ENCODE measurements around the gene PGAP6. TPM values are rescaled to one million over a fixed set of nuclear protein-coding genes. Genes with fewer than 3 reads are reported as not detected.

The PGAP6 gene
- total and polyA plus RNA-seq, 2 of the 13 experiments (the other 11 are each of a cell fraction or from before 2014, with no cell fraction given) = 52.7 to 136 TPM

DNA sequence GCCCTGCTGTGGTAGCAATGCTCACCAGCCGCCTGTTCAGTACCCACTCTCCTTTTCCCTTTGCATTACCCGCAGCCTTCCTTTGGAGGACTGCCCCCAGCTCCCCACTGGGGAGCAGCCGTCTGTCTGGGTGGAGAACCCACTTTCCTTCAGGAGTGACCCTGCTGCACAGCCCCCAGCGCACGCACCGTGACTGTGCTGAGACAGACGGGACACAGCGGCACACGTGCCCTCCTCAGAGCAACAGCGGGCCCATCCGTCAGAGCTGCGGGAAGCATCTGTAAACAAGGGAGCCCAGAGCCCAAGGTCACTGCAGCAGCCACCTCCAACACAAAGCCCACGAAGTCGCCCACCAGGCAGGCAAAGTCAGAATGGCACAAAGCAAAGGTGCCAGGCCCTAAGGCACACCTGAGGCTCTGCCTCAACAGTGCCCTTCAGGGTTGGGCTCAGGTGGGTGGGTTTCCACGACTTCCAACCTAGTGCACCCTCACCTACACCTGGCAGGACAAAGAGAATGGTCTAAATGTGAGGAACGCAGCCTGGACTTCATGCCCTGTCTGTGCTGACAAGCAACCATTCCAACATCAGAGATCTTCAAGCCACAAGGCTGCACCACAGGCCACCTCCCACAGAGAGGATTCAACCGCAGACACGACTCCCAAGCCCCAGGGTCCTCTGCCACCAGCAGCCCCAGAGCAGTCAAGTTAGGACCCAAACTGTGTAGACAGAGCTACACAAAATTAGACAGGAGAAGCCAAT, 39.1 kb downstream of the PGAP6 start (continued):
- TF ChIP-seq, protein P1, sequence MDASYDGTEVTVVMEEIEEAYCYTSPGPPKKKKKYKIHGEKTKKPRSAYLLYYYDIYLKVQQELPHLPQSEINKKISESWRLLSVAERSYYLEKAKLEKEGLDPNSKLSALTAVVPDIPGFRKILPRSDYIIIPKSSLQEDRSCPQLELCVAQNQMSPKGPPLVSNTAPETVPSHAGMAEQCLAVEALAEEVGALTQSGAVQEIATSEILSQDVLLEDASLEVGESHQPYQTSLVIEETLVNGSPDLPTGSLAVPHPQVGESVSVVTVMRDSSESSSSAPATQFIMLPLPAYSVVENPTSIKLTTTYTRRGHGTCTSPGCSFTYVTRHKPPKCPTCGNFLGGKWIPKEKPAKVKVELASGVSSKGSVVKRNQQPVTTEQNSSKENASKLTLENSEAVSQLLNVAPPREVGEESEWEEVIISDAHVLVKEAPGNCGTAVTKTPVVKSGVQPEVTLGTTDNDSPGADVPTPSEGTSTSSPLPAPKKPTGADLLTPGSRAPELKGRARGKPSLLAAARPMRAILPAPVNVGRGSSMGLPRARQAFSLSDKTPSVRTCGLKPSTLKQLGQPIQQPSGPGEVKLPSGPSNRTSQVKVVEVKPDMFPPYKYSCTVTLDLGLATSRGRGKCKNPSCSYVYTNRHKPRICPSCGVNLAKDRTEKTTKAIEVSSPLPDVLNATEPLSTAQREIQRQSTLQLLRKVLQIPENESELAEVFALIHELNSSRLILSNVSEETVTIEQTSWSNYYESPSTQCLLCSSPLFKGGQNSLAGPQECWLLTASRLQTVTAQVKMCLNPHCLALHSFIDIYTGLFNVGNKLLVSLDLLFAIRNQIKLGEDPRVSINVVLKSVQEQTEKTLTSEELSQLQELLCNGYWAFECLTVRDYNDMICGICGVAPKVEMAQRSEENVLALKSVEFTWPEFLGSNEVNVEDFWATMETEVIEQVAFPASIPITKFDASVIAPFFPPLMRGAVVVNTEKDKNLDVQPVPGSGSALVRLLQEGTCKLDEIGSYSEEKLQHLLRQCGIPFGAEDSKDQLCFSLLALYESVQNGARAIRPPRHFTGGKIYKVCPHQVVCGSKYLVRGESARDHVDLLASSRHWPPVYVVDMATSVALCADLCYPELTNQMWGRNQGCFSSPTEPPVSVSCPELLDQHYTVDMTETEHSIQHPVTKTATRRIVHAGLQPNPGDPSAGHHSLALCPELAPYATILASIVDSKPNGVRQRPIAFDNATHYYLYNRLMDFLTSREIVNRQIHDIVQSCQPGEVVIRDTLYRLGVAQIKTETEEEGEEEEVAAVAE (CRISPR knock-in tag; IDR thresholded peaks at IDR 0.05; ENCODE audit: borderline replicate concordance) = no peak
- peak; percentile 53; the same call in 1 of the 2 replicates for TF ChIP-seq ZNF556 (CRISPR knock-in tag; IDR thresholded peaks at IDR 0.05; ENCODE audit: borderline replicate concordance)
- no peak; the same call in 1 of the 2 replicates for TF ChIP-seq ZSCAN25 (CRISPR knock-in tag; IDR thresholded peaks at IDR 0.05)
- TF ChIP-seq ZNF441 (CRISPR knock-in tag; IDR thresholded peaks at IDR 0.05; ENCODE audit: borderline replicate concordance) = no peak
- TF ChIP-seq HHEX (CRISPR knock-in tag; IDR thresholded peaks at IDR 0.05) = no peak
- TF ChIP-seq, protein P2, sequence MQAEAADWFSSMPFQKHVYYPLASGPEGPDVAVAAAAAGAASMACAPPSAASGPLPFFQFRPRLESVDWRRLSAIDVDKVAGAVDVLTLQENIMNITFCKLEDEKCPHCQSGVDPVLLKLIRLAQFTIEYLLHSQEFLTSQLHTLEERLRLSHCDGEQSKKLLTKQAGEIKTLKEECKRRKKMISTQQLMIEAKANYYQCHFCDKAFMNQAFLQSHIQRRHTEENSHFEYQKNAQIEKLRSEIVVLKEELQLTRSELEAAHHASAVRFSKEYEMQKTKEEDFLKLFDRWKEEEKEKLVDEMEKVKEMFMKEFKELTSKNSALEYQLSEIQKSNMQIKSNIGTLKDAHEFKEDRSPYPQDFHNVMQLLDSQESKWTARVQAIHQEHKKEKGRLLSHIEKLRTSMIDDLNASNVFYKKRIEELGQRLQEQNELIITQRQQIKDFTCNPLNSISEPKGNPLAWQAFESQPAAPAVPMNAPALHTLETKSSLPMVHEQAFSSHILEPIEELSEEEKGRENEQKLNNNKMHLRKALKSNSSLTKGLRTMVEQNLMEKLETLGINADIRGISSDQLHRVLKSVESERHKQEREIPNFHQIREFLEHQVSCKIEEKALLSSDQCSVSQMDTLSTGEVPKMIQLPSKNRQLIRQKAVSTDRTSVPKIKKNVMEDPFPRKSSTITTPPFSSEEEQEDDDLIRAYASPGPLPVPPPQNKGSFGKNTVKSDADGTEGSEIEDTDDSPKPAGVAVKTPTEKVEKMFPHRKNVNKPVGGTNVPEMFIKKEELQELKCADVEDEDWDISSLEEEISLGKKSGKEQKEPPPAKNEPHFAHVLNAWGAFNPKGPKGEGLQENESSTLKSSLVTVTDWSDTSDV (CRISPR knock-in tag; IDR thresholded peaks at IDR 0.05) = peak; percentile 86; the same call in 1 of the 2 replicates
- TF ChIP-seq PLRG1 (conservative IDR thresholded peaks at IDR 0.05) = no peak
- 0 out of 2 replicates have a peak, but pooled peaks have one; percentile 67 for TF ChIP-seq ZNF761 (CRISPR knock-in tag; conservative IDR thresholded peaks at IDR 0.05)
- no peak for TF ChIP-seq TMF1 (CRISPR knock-in tag; IDR thresholded peaks at IDR 0.05; ENCODE audit: low read depth)
- no peak; the same call in 1 of the 2 replicates for TF ChIP-seq ZFP1 (CRISPR knock-in tag; IDR thresholded peaks at IDR 0.05)
- no peak for TF ChIP-seq NFATC3 (CRISPR knock-in tag; IDR thresholded peaks at IDR 0.05)
- TF ChIP-seq ZNF724P (CRISPR knock-in tag; IDR thresholded peaks at IDR 0.05; ENCODE audit: borderline replicate concordance) = peak; percentile 13; the same call in 1 of the 2 replicates
- TF ChIP-seq HOXA5 (CRISPR knock-in tag; IDR thresholded peaks at IDR 0.05) = peak; percentile 73; the same call in 1 of the 2 replicates
- TF ChIP-seq ZNF460 (CRISPR knock-in tag; IDR thresholded peaks at IDR 0.05; ENCODE audit: borderline replicate concordance) = no peak
- TF ChIP-seq ATM (IDR thresholded peaks at IDR 0.05; ENCODE audit: borderline replicate concordance) = no peak
- peak; percentile 69; the same call in 1 of the 2 replicates for TF ChIP-seq CBFB (CRISPR knock-in tag; IDR thresholded peaks at IDR 0.05)
- TF ChIP-seq KDM1A (CRISPR knock-in tag; IDR thresholded peaks at IDR 0.05) = peak; percentile 86
- no peak for TF ChIP-seq MLLT10 (CRISPR knock-in tag; IDR thresholded peaks at IDR 0.05)
- no peak for TF ChIP-seq KLF15 (CRISPR knock-in tag; IDR thresholded peaks at IDR 0.05; ENCODE audit: borderline replicate concordance)
- no peak for TF ChIP-seq NR3C1 (CRISPR knock-in tag; IDR thresholded peaks at IDR 0.05)
- peak; percentile 95 for TF ChIP-seq RBM22 (optimal IDR thresholded peaks at IDR 0.05; ENCODE audit: low read length)
- no peak for TF ChIP-seq TBP (CRISPR knock-in tag; IDR thresholded peaks at IDR 0.05)
- TF ChIP-seq MED8 (CRISPR knock-in tag; IDR thresholded peaks at IDR 0.05; ENCODE audit: insufficient replicate concordance) = peak; percentile 57
- peak; percentile 78 for TF ChIP-seq KDM2A (CRISPR knock-in tag; IDR thresholded peaks at IDR 0.05; ENCODE audit: borderline replicate concordance, low read depth)
